HG02885 (cell line): ENCODE data around the gene TMA7B.

Source experiments
- ATAC-seq: cut with Tn5 transposase; IDR thresholded peaks from one replicate; pipeline ENCODE4 v1.9.1; 2021; ENCODE audit warnings: mild to moderate bottlenecking; ENCODE audit not compliant: unreplicated experiment, poor library complexity

Gene TMA7B

GRCh38 chr22:39932918-39933649 lies 27.1 kb upstream of the TMA7B start:
- no peak for ATAC-seq

GRCh38 chr22:39933741-39934140 lies 26.5 kb upstream of the TMA7B start:
- no peak for ATAC-seq

DNA sequence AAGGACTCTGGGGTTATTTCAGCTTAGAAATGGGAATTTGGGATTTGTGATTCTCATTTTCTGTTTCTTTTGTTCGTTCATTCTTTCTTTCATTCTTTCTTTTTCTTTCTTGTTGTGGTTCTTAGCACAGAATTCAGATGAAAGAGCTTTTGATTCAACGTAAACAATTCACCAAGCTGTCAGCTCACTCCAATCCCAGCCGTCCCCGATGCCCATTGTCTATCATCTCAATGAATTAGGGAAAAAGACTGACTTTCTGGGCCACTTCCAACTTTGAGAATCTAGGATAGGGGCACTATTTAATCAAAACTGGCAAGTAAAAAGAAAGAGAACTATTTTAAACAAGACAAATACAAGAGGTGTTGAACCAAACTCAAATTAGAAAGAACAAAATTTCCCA lies 25.1 kb upstream of the TMA7B start:
- ATAC-seq: no peak

- ATAC-seq: no peak
These were observed 24.6 kb upstream of the TMA7B start for GRCh38 chr22:39935612-39936011.

DNA sequence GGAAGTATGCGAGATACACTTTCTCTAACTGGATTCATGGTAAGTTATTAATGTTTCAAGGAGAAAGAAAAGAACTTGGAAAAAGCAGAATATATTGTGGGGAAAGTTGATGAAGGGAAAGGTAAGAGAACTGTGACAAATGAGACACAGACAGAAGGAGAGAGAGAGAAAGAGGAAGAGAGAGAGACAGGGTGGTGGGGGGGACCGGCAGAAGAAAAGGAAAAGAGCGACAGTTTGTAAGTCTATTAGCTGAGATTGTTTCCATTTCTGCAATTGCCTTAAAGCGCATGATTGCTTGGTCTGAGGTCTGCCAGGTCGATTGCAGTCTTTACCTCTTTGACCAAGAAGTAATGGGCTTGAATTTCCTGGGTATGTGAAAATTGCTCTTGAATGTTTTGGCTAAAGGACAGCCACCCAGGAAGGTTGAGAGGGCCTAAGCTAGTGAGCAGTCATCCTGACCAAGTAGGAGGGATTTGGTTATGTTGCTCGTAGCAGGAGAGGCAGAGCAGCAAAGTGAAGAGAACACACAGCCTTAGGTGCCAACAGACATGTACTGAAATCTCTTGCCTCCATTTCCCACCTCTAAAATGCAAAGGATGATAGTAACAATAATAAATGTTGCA lies 23.6 kb upstream of the TMA7B start:
- ATAC-seq: no peak

DNA sequence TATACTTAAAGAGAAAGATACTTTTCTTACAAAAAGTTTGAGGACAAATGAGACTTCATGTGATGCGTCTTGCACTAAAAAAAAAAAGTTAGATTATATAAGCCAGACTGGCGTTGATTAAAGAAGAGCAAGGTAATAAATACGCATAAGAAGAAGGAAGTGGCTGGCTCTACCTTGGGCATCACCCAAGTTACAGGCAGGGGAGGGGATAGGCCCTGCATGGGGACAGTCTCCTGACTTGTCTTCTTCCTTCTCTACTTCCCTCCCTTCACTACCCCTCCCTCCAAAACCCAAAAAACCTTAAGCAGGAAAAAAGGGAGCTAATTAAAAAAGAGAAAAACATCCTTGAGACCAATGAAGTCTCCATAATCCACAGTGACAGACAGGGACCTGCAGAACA lies 22.3 kb upstream of the TMA7B start:
- no peak for ATAC-seq

DNA sequence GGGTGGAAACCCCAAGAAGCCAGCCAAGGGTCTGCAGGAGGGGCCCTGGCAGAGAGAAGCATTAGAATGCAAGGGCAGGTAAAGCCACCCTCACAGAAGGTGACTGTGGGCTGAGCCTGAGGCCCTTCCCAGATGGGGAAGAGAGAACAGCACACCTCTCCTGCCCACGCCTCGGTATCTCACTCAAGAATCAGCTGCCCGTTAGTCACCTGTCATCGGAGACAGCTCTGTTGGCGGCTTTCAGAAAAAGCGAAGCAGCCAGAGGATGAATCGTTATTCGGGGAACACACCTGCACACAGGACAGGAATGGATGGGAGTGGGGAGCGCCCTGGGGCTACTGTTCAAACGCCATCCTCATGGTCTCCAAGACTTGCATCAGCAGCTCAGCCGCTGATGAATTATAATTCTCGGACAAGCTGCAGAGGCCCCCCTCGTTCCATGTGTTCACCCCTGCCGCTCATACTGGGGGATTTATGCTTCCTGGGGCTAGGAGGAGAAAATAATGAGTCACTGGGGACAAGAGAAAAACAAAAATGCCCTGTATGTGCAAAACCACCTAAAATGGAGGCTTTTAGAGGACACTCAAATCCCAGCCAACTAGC lies 21.6 kb upstream of the TMA7B start:
- no peak for ATAC-seq

DNA sequence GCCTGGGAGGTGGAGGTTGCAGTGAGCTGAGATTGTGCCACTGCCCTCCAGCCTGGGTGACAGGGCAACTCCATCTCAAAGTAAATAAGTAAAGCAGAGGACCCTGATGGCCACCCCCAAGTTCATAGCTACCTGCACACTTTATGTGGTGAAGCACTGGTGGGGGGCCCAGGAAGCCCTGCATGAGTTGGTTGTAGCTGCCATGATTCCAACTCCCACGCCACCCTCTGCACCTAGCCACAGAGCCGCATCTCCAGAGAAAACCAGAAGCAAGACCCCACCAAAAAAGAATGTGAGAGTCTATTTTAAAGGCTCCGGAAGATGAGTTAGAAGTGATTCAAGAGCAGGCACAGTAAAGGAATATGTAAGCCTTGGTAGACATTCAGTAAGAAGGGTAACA lies 20.4 kb upstream of the TMA7B start:
- no peak for ATAC-seq

GRCh38 chr22:39940757-39941305 lies 19.4 kb upstream of the TMA7B start:
- ATAC-seq: no peak

GRCh38 chr22:39941601-39942000 lies 18.6 kb upstream of the TMA7B start:
- no peak for ATAC-seq

DNA sequence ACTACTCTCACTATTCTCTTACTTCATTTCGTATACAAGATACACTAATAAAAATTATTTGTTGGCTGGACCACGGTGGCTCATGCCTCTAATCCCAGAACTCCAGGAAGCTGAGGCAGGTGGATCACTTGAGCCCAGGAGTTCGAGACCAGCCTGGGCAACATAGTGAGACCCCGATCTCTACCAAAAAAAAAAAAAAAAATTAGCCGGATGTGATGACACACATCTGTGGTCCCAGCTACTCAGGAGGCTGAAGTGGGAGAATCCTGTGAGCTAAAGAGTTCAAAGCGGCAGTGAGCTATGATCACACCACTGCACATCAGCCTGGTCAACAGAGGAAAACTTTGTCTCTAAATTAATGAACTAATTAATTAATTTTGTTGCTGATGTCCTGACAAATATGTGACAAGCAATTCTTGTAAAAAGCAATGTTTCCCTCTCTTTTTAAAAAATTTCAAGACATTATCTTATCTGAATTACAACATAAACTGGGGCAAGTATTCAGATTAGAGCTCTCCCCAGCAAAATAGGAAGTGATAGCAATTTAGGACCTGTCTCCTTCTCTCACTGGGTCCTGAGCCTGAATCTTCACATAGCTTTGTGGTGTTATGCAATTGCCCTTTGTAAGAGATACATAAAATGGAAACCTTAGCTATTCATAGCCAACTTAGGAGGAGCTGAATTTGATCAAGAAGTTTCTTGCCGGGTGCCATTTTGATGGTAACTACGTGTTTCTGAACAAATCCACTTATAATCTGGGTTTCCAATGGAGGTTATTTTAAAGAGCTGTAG lies 17.6 kb upstream of the TMA7B start:
- no peak for ATAC-seq

DNA sequence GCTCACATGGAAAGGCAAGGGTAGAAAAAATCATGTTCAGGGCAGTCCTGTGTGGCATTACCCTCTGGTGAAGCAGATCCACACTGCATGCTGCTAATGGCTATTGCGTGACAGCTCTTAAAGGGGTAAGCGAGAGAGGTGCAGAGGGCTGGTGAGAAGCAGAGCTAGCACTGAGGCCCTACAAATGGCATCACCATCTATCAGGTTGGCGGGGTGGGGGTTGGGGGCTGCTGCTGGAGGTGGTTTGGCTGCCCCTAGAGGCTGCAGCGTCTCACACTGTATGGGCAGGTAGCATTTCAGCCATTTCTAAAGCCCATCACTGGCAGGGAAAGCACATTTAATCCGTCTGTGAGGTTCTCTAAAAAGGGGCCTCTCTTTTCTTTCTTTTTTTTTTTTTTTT lies 16.9 kb upstream of the TMA7B start:
- ATAC-seq: no peak

- no peak for ATAC-seq
These were observed 16.0 kb upstream of the TMA7B start for GRCh38 chr22:39943953-39944872.

GRCh38 chr22:39946126-39946502 lies 14.1 kb upstream of the TMA7B start:
- no peak for ATAC-seq

GRCh38 chr22:39946503-39947219 lies 13.5 kb upstream of the TMA7B start:
- no peak for ATAC-seq

DNA sequence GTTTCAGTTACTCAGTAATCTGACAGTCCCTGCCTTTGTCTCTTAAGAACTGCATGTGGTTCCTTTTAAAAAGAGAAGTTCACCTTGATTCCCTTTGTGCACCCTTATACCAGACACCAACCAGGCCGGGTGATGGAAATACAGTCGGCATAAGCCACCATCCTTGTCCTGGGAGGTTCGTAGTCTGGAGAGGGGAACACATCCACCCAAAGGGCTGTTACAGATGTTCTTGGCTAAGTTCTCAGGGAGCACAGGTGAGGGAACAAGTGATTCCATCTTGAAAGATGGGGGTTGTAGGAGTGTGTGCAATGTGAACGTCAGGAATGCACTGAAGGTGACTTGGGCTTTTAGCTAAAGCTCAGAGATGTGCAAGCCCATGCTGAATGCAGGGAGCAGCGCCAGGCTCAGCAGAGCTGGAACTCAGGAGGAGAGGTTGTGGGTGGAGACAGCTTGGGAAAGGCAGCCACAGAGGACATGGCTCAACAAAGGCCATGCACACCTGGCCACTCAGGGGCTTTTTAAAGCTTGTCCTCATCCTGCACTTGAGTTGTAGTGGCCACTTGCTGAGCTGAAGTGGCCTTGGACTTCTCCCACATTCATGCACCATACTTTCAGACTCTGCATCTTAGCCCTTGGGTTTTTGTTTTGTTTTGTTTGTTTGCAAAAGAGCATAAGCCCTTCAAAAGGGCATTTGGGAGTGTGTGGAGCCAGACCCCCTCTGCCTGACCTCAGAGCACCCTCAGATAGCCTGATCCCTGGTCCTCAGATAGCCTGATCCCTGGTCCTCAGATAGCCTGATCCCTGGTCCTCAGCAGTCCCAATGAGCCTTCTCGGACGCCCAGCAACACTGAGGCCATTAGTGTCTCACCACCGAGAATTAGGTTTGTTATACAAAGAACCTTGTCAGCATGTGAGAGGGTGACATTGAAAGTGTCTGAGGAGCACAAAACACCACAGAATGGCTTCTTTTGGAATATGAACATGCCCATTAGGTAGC lies 12.7 kb upstream of the TMA7B start:
- no peak for ATAC-seq

DNA sequence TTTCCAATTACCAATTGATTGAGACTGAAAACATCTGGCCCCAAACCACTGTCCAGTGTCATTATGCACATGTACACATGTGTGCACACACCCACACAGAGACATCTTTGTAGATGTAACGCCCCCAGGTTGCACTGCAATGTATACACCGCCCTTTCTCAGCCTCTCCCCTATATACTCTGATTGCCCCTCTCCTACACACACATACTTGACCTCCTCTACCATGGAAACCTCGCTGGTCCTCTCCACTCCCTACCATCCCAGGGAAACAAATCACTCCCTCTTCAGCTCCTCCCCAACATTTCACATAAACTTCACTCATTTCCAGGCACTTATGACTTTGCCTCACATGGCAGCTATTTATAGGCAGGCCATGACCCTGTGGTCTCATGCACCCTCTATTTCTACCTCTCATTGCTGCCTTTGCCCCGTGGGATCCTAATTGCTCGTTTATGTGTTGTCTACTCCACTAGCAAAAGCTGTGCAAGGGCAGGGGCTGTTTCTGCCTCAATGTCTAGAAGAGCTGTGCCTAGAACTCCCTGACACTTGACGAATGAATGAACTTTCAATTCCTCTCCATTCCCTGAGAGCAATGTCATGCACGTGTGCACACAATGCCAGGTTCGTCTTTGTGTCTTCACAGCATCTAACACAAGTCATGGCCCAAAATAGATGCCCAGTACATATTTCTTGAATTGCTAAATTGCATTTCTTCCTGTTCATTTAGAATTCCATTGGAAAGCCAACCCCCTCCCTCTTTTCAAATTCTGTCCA lies 10.0 kb upstream of the TMA7B start:
- ATAC-seq: no peak
